ENCODE measurements around the gene PRMT7. TPM values are rescaled to one million over a fixed set of nuclear protein-coding genes. Genes with fewer than 3 reads are reported as not detected.

The PRMT7 gene
- total and polyA plus RNA-seq, 2 of the 8 experiments (the other 6 are each of a cell fraction or from before 2014, with no cell fraction given): 48.2 to 49.3 TPM

Small RNAs within 50 kb of the gene (small RNA-seq; reads per million reads assigned to genes)
- gene RNU4-30P (ENCODE audit: insufficient read depth) (not detected), gene RNU6-1262P (ENCODE audit: insufficient read depth) (not detected)

Other genes starting within 250 kb of the PRMT7 start
- gene NFATC3, start 225.6 kb upstream of the PRMT7 start, total RNA-seq (2021; fragmentation: NEBNext Ultra II Directional; extraction: Animal tissue kit (Norgen Biotek cat#: 25700)): 30.2 and 34.5 TPM in 2 replicates
- gene NFATC3, start 225.6 kb upstream of the PRMT7 start, polyA plus RNA-seq (2011; rRNA removed): 12.0 and 17.6 TPM in 2 replicates
- 45.8 and 50.3 TPM in 2 replicates for gene ESRP2, start 74.9 kb upstream of the PRMT7 start, total RNA-seq (2021; fragmentation: NEBNext Ultra II Directional; extraction: Animal tissue kit (Norgen Biotek cat#: 25700))
- 35.1 and 52.8 TPM in 2 replicates for gene ESRP2, start 74.9 kb upstream of the PRMT7 start, polyA plus RNA-seq (2011; rRNA removed)
- gene PLA2G15, start 65.6 kb upstream of the PRMT7 start, total RNA-seq (2021; fragmentation: NEBNext Ultra II Directional; extraction: Animal tissue kit (Norgen Biotek cat#: 25700)): 10.0 and 11.2 TPM in 2 replicates
- gene PLA2G15, start 65.6 kb upstream of the PRMT7 start, polyA plus RNA-seq (2011; rRNA removed): 12.0 and 13.6 TPM in 2 replicates
- gene SLC7A6, start 46.5 kb upstream of the PRMT7 start, total RNA-seq (2021; fragmentation: NEBNext Ultra II Directional; extraction: Animal tissue kit (Norgen Biotek cat#: 25700)): 29.2 and 37.8 TPM in 2 replicates
- 28.0 and 34.7 TPM in 2 replicates for gene SLC7A6, start 46.5 kb upstream of the PRMT7 start, polyA plus RNA-seq (2011; rRNA removed)
- gene SLC7A6OS, start 73 bp upstream of the PRMT7 start, total RNA-seq (2021; fragmentation: NEBNext Ultra II Directional; extraction: Animal tissue kit (Norgen Biotek cat#: 25700)): 16.4 and 21.3 TPM in 2 replicates
- 7.3 and 7.6 TPM in 2 replicates for gene SLC7A6OS, start 73 bp upstream of the PRMT7 start, polyA plus RNA-seq (2011; rRNA removed)
- gene SMPD3, start 137.5 kb downstream of the PRMT7 start, total RNA-seq (2021; fragmentation: NEBNext Ultra II Directional; extraction: Animal tissue kit (Norgen Biotek cat#: 25700)): 1.1 and 1.3 TPM in 2 replicates
- 0.39 and 0.55 TPM in 2 replicates for gene SMPD3, start 137.5 kb downstream of the PRMT7 start, polyA plus RNA-seq (2011; rRNA removed)
- 15.9 and 19.1 TPM in 2 replicates for gene ZFP90, start 228.3 kb downstream of the PRMT7 start, total RNA-seq (2021; fragmentation: NEBNext Ultra II Directional; extraction: Animal tissue kit (Norgen Biotek cat#: 25700))
- gene ZFP90, start 228.3 kb downstream of the PRMT7 start, polyA plus RNA-seq (2011; rRNA removed): 9.2 and 10.3 TPM in 2 replicates